Measurements from ENCODE around the gene ACTA2.

Gene ACTA2

DNA sequence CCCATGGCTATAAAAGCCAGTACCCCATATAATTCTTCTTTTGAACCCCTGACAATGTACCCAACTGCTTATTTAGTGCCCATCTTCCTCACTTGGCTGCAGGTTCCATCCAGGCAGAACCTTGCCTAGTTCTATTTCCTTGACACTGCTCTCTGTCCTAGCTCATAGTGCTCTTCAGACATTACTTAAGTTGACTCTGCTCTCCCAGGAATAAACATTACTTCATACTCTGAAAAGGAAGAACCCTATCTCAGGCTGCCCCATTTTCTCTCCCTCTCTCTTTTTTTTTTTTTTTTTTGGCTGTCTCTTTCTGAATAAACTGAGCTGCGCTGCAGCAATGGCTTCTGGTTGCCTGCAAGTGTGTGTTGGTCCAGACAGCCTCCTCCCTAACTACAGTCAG is 21.0 kb downstream of the ACTA2 start:
- H3K27ac Mint-ChIP-seq, result peak overlapping the region; percentile 6

DNA sequence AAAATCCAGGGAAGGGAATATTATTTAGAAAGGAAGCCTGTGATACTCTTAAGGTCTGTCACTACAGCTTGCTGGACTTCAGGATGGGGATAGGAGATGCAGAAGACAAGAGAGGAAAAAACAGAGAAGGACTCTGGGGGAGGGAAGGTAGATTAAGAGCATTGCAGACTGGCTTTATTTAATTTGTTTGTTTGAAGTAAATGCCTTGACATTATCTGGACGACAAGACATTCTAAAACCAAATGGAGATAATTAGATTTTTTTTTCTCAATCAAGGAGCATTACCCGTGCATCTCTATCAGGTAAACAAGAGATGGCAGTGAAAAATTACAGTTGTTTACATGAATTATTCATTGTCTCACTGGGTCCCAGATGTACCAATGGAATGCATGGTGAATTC is 24.3 kb downstream of the ACTA2 start:
- DNase-seq (no peak), ATAC-seq (no peak)
- Mint-ChIP-seq H3K27ac (no peak overlapping the region), H3K4me3 (no peak overlapping the region), H3K27me3 (no peaks in the 10 kb centered on the region), H3K9me3 (no peaks in the 10 kb centered on the region), H3K4me1 (peaks cover 4% of the 10 kb centered on the region), H3K36me3 (ENCODE audit: low read depth) (peaks cover 38% of the 10 kb centered on the region)

More for the DNA sequence above, 21.0 kb downstream of the ACTA2 start:
- ATAC-seq (no peak), DNase-seq (no peak)
- H3K36me3 Mint-ChIP-seq (ENCODE audit: low read depth), result peaks cover 15% of the 10 kb centered on the region
- H3K4me1 Mint-ChIP-seq, result peaks cover 14% of the 10 kb centered on the region
- no peaks in the 10 kb centered on the region for H3K27me3 Mint-ChIP-seq
- no peaks in the 10 kb centered on the region for H3K9me3 Mint-ChIP-seq
- no peak overlapping the region for H3K4me3 Mint-ChIP-seq

DNA sequence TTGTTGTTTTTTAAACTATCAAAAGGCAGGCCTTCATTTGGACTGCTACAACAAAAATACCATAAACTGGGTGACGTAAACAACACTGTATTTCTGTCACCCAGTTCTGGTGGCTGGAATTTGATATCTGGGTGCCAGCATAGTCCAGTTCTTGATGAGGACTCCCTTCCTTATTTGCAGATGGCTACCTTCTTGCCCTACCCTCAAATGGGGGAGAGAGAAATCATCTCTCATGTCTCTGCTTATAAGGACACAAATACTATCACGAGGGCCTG is 25.2 kb downstream of the ACTA2 start:
- Mint-ChIP-seq H3K27me3 (no peaks in the 10 kb centered on the region), H3K9me3 (no peaks in the 10 kb centered on the region), H3K4me1 (peaks cover 2% of the 10 kb centered on the region), H3K4me3 (no peak overlapping the region), H3K27ac (no peak overlapping the region), H3K36me3 (ENCODE audit: low read depth) (peaks cover 43% of the 10 kb centered on the region)
- ATAC-seq (no peak), DNase-seq (no peak)

DNA sequence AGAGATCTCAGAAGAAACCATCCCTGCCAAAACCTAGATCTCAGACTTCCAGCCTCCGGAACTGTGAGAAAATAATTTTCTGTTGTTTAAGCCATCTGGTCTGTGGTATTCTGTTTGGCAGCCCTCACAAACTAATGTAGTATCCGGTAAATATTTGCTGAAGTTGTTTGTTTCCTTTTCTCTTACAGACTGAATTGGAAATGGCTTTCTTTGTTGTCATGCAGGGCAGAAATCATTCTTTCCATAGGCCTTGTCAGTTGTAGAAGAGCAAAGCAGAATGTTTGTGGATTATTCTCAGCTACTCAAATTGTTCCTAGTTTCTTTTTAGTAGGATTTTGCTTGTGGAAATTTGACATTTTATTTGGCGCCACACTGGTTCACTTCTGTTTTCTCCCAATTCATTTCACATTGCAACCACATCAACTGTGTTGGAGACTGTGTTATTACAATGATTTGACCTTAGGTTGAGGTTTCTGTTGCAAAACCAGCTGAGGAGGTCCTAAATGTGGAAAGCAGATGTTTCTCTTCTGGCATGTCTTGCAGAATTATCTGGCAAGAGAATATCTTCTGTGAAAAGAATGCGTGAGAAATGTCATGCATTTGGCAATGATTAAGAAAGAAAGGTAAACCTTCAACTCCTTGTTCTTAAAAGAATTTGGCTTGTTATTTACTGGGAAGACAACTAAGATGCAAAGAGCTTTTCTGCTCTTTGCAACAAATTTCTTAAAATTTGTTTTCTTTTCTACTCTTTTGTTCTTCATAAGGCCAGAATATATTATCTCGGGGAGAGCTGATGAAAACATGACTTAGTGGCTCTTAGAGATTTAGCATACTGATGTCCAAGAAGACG is 25.8 kb downstream of the ACTA2 start:
- no peaks in the 10 kb centered on the region for H3K27me3 Mint-ChIP-seq
- no peaks in the 10 kb centered on the region for H3K4me1 Mint-ChIP-seq
- H3K36me3 Mint-ChIP-seq (ENCODE audit: low read depth), result peaks cover 47% of the 10 kb centered on the region
- H3K27ac Mint-ChIP-seq, result no peak overlapping the region
- no peaks in the 10 kb centered on the region for H3K9me3 Mint-ChIP-seq
- H3K4me3 Mint-ChIP-seq, result no peak overlapping the region
- ATAC-seq (no peak), DNase-seq (no peak)

- no peaks in the 10 kb centered on the region for H3K27me3 Mint-ChIP-seq
- H3K27ac Mint-ChIP-seq, result no peak overlapping the region
- H3K4me3 Mint-ChIP-seq, result no peak overlapping the region
- peaks cover 56% of the 10 kb centered on the region for H3K36me3 Mint-ChIP-seq (ENCODE audit: low read depth)
- H3K9me3 Mint-ChIP-seq, result no peaks in the 10 kb centered on the region
- no peak for ATAC-seq
- no peak for DNase-seq
- no peaks in the 10 kb centered on the region for H3K4me1 Mint-ChIP-seq
Measured at GRCh38 chr10:88923520-88923919, 29.1 kb downstream of the ACTA2 start.

DNA sequence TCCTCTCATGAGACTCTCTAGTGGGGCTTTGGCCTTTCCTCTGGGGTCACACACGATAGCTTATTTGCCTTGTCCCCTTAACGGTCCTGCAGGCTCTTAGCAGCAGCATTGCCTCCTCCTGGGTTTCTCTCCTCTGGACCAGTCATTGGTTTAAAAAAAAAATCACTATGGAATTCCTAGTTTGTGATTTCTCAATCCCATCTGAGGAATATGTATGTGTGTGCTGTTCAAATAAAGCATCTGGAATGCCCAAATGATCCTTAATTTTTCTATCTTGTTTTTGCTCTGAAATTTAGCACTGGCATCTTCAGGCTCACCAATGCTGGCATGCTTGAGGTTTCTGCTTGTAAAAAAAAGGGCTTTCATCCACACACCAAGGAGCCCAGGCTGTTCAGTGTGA is 30.5 kb downstream of the ACTA2 start:
- Mint-ChIP-seq H3K27ac (no peak overlapping the region), H3K4me3 (no peak overlapping the region), H3K36me3 (ENCODE audit: low read depth) (peaks cover 60% of the 10 kb centered on the region), H3K9me3 (no peaks in the 10 kb centered on the region), H3K27me3 (no peaks in the 10 kb centered on the region), H3K4me1 (no peaks in the 10 kb centered on the region)
- DNase-seq (no peak), ATAC-seq (no peak)

DNA sequence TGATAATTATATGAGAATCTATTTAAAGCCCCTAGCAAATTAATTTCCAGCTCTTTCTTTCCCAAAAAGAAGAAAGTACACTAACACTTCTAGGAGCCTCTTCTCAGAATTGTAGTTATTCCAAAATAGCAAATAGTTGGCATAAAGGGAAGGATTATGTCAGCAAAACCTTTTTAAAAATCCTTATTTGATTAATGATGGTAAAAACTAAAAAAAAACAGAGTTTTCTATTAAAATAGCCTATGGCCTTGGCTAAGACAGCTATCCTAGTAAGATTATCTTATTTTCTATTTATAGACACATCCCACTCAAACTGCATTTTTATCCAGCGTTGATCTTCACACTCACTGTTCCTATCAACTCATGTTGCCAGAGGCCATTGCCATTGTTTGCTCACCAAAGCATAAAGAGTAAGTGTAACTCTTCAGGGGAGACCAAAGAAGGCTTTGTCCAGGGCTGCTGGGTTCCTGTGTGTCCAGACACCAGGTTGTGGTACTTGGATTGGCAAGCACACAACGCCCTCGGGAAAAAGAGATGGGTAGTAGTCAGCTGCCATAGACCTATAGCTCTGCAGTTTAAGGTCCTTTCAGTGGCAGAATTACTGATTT is 31.5 kb downstream of the ACTA2 start:
- H3K9me3 Mint-ChIP-seq, result no peaks in the 10 kb centered on the region
- no peak for DNase-seq
- no peak overlapping the region for H3K4me3 Mint-ChIP-seq
- H3K36me3 Mint-ChIP-seq (ENCODE audit: low read depth), result peaks cover 58% of the 10 kb centered on the region
- no peak overlapping the region for H3K27ac Mint-ChIP-seq
- no peaks in the 10 kb centered on the region for H3K27me3 Mint-ChIP-seq
- peaks cover 6% of the 10 kb centered on the region for H3K4me1 Mint-ChIP-seq
- ATAC-seq, result no peak

GRCh38 chr10:88920198-88920597 is 32.4 kb downstream of the ACTA2 start:
- peaks cover 13% of the 10 kb centered on the region for H3K4me1 Mint-ChIP-seq
- ATAC-seq (no peak), DNase-seq (no peak)
- no peaks in the 10 kb centered on the region for H3K9me3 Mint-ChIP-seq
- no peak overlapping the region for H3K4me3 Mint-ChIP-seq
- no peaks in the 10 kb centered on the region for H3K27me3 Mint-ChIP-seq
- H3K27ac Mint-ChIP-seq, result no peak overlapping the region
- peaks cover 63% of the 10 kb centered on the region for H3K36me3 Mint-ChIP-seq (ENCODE audit: low read depth)

DNA sequence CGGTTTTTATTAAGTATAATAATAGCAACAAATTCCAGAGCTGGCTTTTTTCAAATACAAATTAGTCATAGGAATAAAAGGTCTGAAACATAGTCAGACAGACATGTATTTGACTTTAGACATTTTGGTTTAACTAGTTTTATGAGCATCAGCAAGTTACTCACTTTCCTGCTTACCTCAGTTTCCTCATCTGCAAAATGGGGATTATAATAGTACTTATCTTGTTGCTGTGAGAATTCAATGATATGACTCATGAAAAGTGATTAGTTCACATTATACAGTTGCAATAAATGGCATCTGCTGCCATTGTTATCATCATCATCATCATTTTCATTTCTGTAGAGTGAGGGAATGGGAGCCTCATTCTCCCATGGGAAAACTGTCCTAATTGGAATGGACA is 33.5 kb downstream of the ACTA2 start:
- Mint-ChIP-seq H3K4me3 (no peak overlapping the region), H3K9me3 (no peaks in the 10 kb centered on the region), H3K27ac (no peak overlapping the region), H3K4me1 (peaks cover 13% of the 10 kb centered on the region), H3K27me3 (no peaks in the 10 kb centered on the region), H3K36me3 (ENCODE audit: low read depth) (peaks cover 57% of the 10 kb centered on the region)
- DNase-seq, result no peak
- ATAC-seq, result no peak

- Mint-ChIP-seq H3K36me3 (ENCODE audit: low read depth) (peaks cover 54% of the 10 kb centered on the region), H3K27me3 (no peaks in the 10 kb centered on the region), H3K9me3 (no peaks in the 10 kb centered on the region), H3K4me1 (peaks cover 13% of the 10 kb centered on the region), H3K4me3 (no peak overlapping the region), H3K27ac (no peak overlapping the region)
- no peak for ATAC-seq
- DNase-seq, result no peak
Measured at GRCh38 chr10:88918191-88918905, 34.2 kb downstream of the ACTA2 start.

DNA sequence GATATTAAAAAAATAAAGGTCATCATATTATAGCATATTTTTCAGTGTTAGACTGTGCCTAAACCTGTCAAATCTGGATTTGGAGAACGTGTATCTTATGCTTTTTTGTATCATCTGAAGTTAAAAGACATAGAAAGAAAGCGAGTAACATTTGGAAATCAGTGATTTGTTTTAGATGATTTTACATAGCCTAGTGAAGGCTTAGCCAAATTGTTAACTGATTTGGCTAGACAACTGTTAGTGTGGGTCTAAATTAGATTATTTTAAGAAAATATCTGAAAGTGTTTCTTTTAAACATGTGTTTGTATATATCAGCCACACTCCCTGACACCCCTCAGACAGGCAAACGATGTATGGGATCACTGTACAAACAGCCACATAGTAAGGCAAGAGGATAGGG is 35.6 kb downstream of the ACTA2 start:
- Mint-ChIP-seq H3K27me3 (no peaks in the 10 kb centered on the region), H3K27ac (no peak overlapping the region), H3K36me3 (ENCODE audit: low read depth) (peaks cover 52% of the 10 kb centered on the region)

GRCh38 chr10:88916231-88916630 is 36.3 kb downstream of the ACTA2 start:
- DNase-seq (no peak), ATAC-seq (no peak)
- Mint-ChIP-seq H3K36me3 (ENCODE audit: low read depth) (peaks cover 58% of the 10 kb centered on the region), H3K4me1 (peaks cover 13% of the 10 kb centered on the region), H3K4me3 (no peak overlapping the region), H3K9me3 (no peaks in the 10 kb centered on the region), H3K27me3 (no peaks in the 10 kb centered on the region), H3K27ac (no peak overlapping the region)

More for the DNA sequence above, 35.6 kb downstream of the ACTA2 start:
- DNase-seq (no peak), ATAC-seq (no peak)
- Mint-ChIP-seq H3K4me3 (no peak overlapping the region), H3K4me1 (peaks cover 13% of the 10 kb centered on the region), H3K9me3 (no peaks in the 10 kb centered on the region)

DNA sequence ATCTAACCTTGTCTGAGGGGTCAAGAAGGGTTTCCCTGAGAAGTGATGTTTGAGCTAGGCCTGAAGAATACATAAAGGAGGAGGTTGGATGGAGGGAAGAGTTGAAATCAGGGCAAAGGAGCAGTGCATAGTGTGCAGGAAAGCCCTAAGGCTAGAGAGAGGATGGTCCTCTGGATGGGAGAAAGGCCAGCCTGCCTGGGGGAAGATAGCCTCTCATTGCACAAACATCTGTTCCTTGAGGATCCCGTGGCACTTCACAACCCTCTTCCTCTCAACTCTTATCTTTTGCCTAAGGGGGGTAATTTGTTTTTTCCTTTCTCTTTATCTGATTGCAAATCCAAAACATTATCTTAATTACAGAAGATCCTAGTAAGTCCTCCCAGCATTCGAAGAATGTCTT is 36.8 kb downstream of the ACTA2 start:
- H3K4me1 Mint-ChIP-seq, result peaks cover 13% of the 10 kb centered on the region
- ATAC-seq (no peak), DNase-seq (no peak)
- H3K9me3 Mint-ChIP-seq, result no peaks in the 10 kb centered on the region
- no peak overlapping the region for H3K4me3 Mint-ChIP-seq
- H3K27me3 Mint-ChIP-seq, result no peaks in the 10 kb centered on the region
- H3K36me3 Mint-ChIP-seq (ENCODE audit: low read depth), result peaks cover 60% of the 10 kb centered on the region
- no peak overlapping the region for H3K27ac Mint-ChIP-seq

- Mint-ChIP-seq H3K9me3 (no peaks in the 10 kb centered on the region), H3K36me3 (ENCODE audit: low read depth) (peaks cover 55% of the 10 kb centered on the region), H3K4me3 (no peak overlapping the region), H3K27me3 (no peaks in the 10 kb centered on the region), H3K27ac (no peak overlapping the region), H3K4me1 (peaks cover 19% of the 10 kb centered on the region)
- ATAC-seq (no peak), DNase-seq (no peak)
Measured at GRCh38 chr10:88913788-88914187, 38.8 kb downstream of the ACTA2 start.

DNA sequence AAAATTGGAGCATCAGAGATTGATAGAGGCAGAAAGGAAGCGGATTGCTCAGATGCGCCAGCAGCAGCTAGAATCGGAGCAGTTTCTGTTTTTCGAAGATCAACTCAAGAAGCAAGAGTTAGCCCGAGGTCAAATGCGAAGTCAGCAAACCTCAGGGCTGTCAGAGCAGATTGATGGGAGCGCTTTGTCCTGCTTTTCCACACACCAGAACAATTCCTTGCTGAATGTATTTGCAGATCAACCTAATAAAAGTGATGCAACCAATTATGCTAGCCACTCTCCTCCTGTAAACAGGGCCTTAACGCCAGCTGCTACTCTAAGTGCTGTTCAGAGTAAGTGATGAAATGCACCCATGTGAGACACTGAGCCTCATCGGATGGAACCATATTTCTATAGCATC is 39.4 kb downstream of the ACTA2 start:
- no peak for ATAC-seq
- Mint-ChIP-seq H3K9me3 (no peaks in the 10 kb centered on the region), H3K27me3 (no peaks in the 10 kb centered on the region), H3K27ac (no peak overlapping the region), H3K36me3 (ENCODE audit: low read depth) (peaks cover 62% of the 10 kb centered on the region), H3K4me3 (no peak overlapping the region), H3K4me1 (peaks cover 25% of the 10 kb centered on the region)
- no peak for DNase-seq
